RWPE1 (cell line): ENCODE results near the gene NR1I3.
A peak's percentile ranks its signal among the peaks of the same experiment; 100 is the strongest.
"Not testable (repeated sequence)": the region's sequence is repeated elsewhere in the genome, so short reads cannot be mapped to it uniquely, and the experiment has no call there.

Source experiments
- CTCF ChIA-PET: fragments of 350-600 bp; sonication (Branson Sonifier 250); formaldehyde crosslinking; extraction: SDS; loops from one replicate; lab custom pipeline; 2021; lab: Yijun Ruan, JAX
- POLR2A ChIA-PET: fragments of 400-600 bp; formaldehyde crosslinking; extraction: SDS; loops from one replicate; lab custom pipeline; 2020; ENCODE audit warnings: antibody characterized with exemption; ENCODE audit not compliant: low non-redundant PET; lab: Yijun Ruan, JAX
- DNase-seq: peaks from one replicate; pipeline ENCODE4 v3.0.0; 2012; ENCODE audit warnings: low spot score
- H3K27ac ChIP-seq: fragments of 450-650 bp; 2 replicates; pipeline ENCODE4 v1.5.1; 2017
- CTCF ChIP-seq: fragments of 450-650 bp; conservative IDR thresholded peaks from 2 replicates; pipeline ENCODE4 v1.5.1; 2017; ENCODE audit warnings: low read depth, mild to moderate bottlenecking

NR1I3 gene

GRCh38 chr1:161260376-161261260, 22.6 kb upstream of the NR1I3 start:
- ChIA-PET CTCF (interaction anchor here (1.4 kb wide), 1 partner anchor 31 kb away, joined by 5 read pairs; no protein-coding TSS in a partner anchor), POLR2A (no interaction called here)
- H3K27ac ChIP-seq: no peak overlapping the region
- no peak for TF ChIP-seq CTCF
- DNase-seq: no peak

- DNase-seq: no peak
- ChIA-PET CTCF (interaction anchor here (0.7 kb wide), 1 partner anchor 18 kb away, joined by 3 read pairs; no protein-coding TSS in a partner anchor), POLR2A (no interaction called here)
- H3K27ac ChIP-seq: no peak overlapping the region
- TF ChIP-seq CTCF: no peak
Observed at GRCh38 chr1:161259765-161260164, 21.8 kb upstream of the NR1I3 start.

- ChIA-PET CTCF (interaction anchor here (0.7 to 1.2 kb wide), 2 partner anchors 18 to 32 kb away, joined by 3 read pairs; no protein-coding TSS in a partner anchor), POLR2A (no interaction called here)
- TF ChIP-seq CTCF: no peak
- no peak for DNase-seq
- H3K27ac ChIP-seq: no peak overlapping the region
Observed at GRCh38 chr1:161259345-161259702, 21.3 kb upstream of the NR1I3 start.

GRCh38 chr1:161258439-161259344, 20.7 kb upstream of the NR1I3 start, which contains the start of gene PCP4L1:
Gene PCP4L1 (plus strand): TSS chr1:161258745. CDS start chr1:161258975, 230 bp downstream.
- no peak for TF ChIP-seq CTCF
- CTCF ChIA-PET: interaction anchor here (1.2 kb wide), 1 partner anchor 32 kb away, joined by 3 read pairs; no protein-coding TSS in a partner anchor
- no peak within 1 kb of the TSS for H3K27ac ChIP-seq
- POLR2A ChIA-PET: no interaction called here
- peak; percentile 51 for DNase-seq

GRCh38 chr1:161257109-161257508, 19.1 kb upstream of the NR1I3 start:
- H3K27ac ChIP-seq, CTCF ChIA-PET, DNase-seq: not testable (repeated sequence)
- POLR2A ChIA-PET: interaction anchor here (0.6 kb wide), 1 partner anchor 769 kb away, joined by 3 read pairs; no protein-coding TSS in a partner anchor

GRCh38 chr1:161255955-161256520, 18.0 kb upstream of the NR1I3 start:
- POLR2A ChIA-PET, DNase-seq, CTCF ChIA-PET, H3K27ac ChIP-seq: not testable (repeated sequence)

- CTCF ChIA-PET, DNase-seq, POLR2A ChIA-PET, H3K27ac ChIP-seq: not testable (repeated sequence)
Observed at GRCh38 chr1:161255302-161255701, 17.3 kb upstream of the NR1I3 start.
